Uterus (tissue), 2 donors: Measurements from ENCODE around the gene ST8SIA2.

Experiments used
- CTCF ChIP-seq, 4 experiments: fragments of 200-600 bp in 2 of 4; fragments of 450-650 bp in 2 of 4; sonication (generic) in 2 of 4; IDR thresholded peaks; one replicate each; pipeline ENCODE4 v1.5.1; 2016 to 2019; ENCODE audit warnings: antibody characterized with exemption in 4 of 4, mild to moderate bottlenecking in 2 of 4, moderate library complexity in 1 of 4
- POLR2A ChIP-seq, 2 donors: fragments of 450-650 bp; IDR thresholded peaks; one replicate each; pipeline ENCODE4 v1.6.1; 2016; ENCODE audit warnings: antibody characterized with exemption in 2 of 2, mild to moderate bottlenecking in 1 of 2, moderate library complexity in 1 of 2

GRCh38 chr15:92499731-92500530 lies 106.2 kb downstream of the ST8SIA2 start:
- TF ChIP-seq CTCF (IDR thresholded peaks at IDR 0.05) = no peak
- no peak for TF ChIP-seq POLR2A (IDR thresholded peaks at IDR 0.05)
